ENCODE data around the gene FRMD4A.

- TF ChIP-seq CTCF (IDR thresholded peaks at IDR 0.05): no peak
- TF ChIP-seq RAD21 (IDR thresholded peaks at IDR 0.05; ENCODE audit: low read length): no peak
- TF ChIP-seq FOSL2 (IDR thresholded peaks at IDR 0.05; ENCODE audit: borderline replicate concordance, low read depth): no peak
- no peak for TF ChIP-seq USF2 (IDR thresholded peaks at IDR 0.05; ENCODE audit: borderline replicate concordance, low read depth, low read length)
- no peak for TF ChIP-seq RFX5 (IDR thresholded peaks at IDR 0.05; ENCODE audit: low read length)
- TF ChIP-seq POLR2AphosphoS5 (IDR thresholded peaks at IDR 0.05; ENCODE audit: low read depth, low read length): no peak
- no peak for TF ChIP-seq EZH2phosphoT487 (IDR thresholded peaks at IDR 0.05; ENCODE audit: borderline replicate concordance, low read depth)
- no peak for TF ChIP-seq REST (IDR thresholded peaks at IDR 0.05; ENCODE audit: low read depth, low read length)
- no peak for TF ChIP-seq PBX3 (IDR thresholded peaks at IDR 0.05)
- no peak for TF ChIP-seq TCF12 (IDR thresholded peaks at IDR 0.05)
- TF ChIP-seq RXRA (IDR thresholded peaks at IDR 0.05; ENCODE audit: borderline replicate concordance, low read depth): no peak
- TF ChIP-seq RCOR1 (IDR thresholded peaks at IDR 0.05; ENCODE audit: low read length): peak; percentile 54; the same call in 1 of the 2 replicates
Observed at GRCh38 chr10:14035506-14035905, 295.2 kb downstream of the FRMD4A start.
